H1 (cell line): ENCODE measurements around the gene PPP1R3G. TPM values are rescaled to one million over a fixed set of nuclear protein-coding genes. Genes with fewer than 3 reads are reported as not detected.
A peak's percentile ranks its signal among the peaks of the same experiment; 100 is the strongest.

Experiments
- CTCF ChIA-PET: fragments of 300-600 bp; sonication (Branson Sonifier 250); formaldehyde crosslinking; loops from one replicate; lab custom pipeline; 2021; ENCODE audit not compliant: partially characterized antibody; lab: Charles Lee
- POLR2A ChIA-PET: fragments of 300-600 bp; sonication (Branson Sonifier 250); formaldehyde crosslinking; loops from one replicate; lab custom pipeline; 2021; ENCODE audit warnings: inconsistent platforms; ENCODE audit not compliant: partially characterized antibody; lab: Charles Lee
- DNase-seq, 2 experiments: peaks; one replicate each; pipeline versions ENCODE4 v3.0.0 to v3.0.0-alpha.2; 2010 to 2022; ENCODE audit warnings: low spot score in 2 of 2, low read depth in 1 of 2, mixed read lengths in 1 of 2
- FAIRE-seq: peaks from 2 replicates; lab custom pipeline; 2011; peaks lifted over from hg19 to GRCh38; lab: Jason Lieb, UNC
- H2AFZ ChIP-seq: 2 replicates; pipeline ENCODE4 v1.8.1; 2012; ENCODE audit warnings: low read length, inconsistent platforms
- H2AK5ac ChIP-seq: 2 replicates; pipeline ENCODE4 v1.6.1; 2013; ENCODE audit warnings: low read depth, low read length
- H2BK120ac ChIP-seq: replicated peaks from 2 replicates; pipeline ENCODE3; 2013; ENCODE audit warnings: low read depth, low read length, inconsistent platforms
- H2BK12ac ChIP-seq: 2 replicates; pipeline ENCODE4 v1.6.1; 2013; ENCODE audit warnings: low read depth, low read length
- H2BK15ac ChIP-seq: 2 replicates; pipeline ENCODE4 v1.6.1; 2013; ENCODE audit warnings: low read length
- H2BK20ac ChIP-seq: 2 replicates; pipeline ENCODE4 v1.6.1; 2013; ENCODE audit warnings: low read length
- H2BK5ac ChIP-seq: 2 replicates; pipeline ENCODE4 v1.6.1; 2013; ENCODE audit warnings: low read depth, low read length
- H3K14ac ChIP-seq: 2 replicates; pipeline ENCODE4 v1.6.1; 2013; ENCODE audit warnings: inconsistent platforms; ENCODE audit not compliant: insufficient read length
- H3K18ac ChIP-seq: 2 replicates; pipeline ENCODE4 v1.6.1; 2013; ENCODE audit warnings: low read length; ENCODE audit errors: extremely low read depth
- H3K23ac ChIP-seq: 2 replicates; pipeline ENCODE4 v1.6.1; 2013; ENCODE audit warnings: inconsistent platforms; ENCODE audit not compliant: insufficient read length
- H3K23me2 ChIP-seq: 2 replicates; pipeline ENCODE4 v1.6.1; 2013; ENCODE audit warnings: low read depth, low read length
- H3K27ac ChIP-seq: 2 replicates; pipeline ENCODE4 v1.6.1; 2011; ENCODE audit warnings: low read depth, low read length, inconsistent platforms
- H3K27me3 ChIP-seq, 4 experiments: replicated peaks in 1 of 4; 1 replicate in 1 of 4; 2 replicates in 3 of 4; pipeline versions ENCODE4 v1.6.1 to v1.8.1; 2011 to 2013; ENCODE audit warnings: low read length in 3 of 4, mild to moderate bottlenecking in 3 of 4, inconsistent platforms in 2 of 4, mixed read lengths in 2 of 4, moderate library complexity in 1 of 4; ENCODE audit not compliant: control insufficient read depth in 3 of 4, insufficient read depth in 3 of 4; ENCODE audit errors: extremely low read depth in 1 of 4
- H3K36me3 ChIP-seq, 4 experiments: 2 replicates each; pipeline versions ENCODE4 v1.6.1 to v1.8.1; 2011 to 2013; ENCODE audit warnings: mild to moderate bottlenecking in 4 of 4, low read length in 3 of 4, moderate library complexity in 2 of 4, control low read depth in 1 of 4, inconsistent platforms in 1 of 4; ENCODE audit not compliant: insufficient read depth in 4 of 4, control insufficient read depth in 2 of 4
- H3K4ac ChIP-seq: replicated peaks from 2 replicates; pipeline ENCODE3; 2013; ENCODE audit warnings: low read length, low read depth, mixed read lengths, inconsistent platforms; ENCODE audit not compliant: insufficient read length
- H3K4me1 ChIP-seq, 4 experiments: replicated peaks in 1 of 4; 1 replicate in 1 of 4; 2 replicates in 3 of 4; pipeline versions ENCODE4 v1.6.1 to v1.8.1; 2011 to 2013; ENCODE audit warnings: low read length in 3 of 4, inconsistent platforms in 2 of 4, mixed read lengths in 1 of 4; ENCODE audit not compliant: insufficient read depth in 4 of 4, control insufficient read depth in 3 of 4
- H3K4me2 ChIP-seq, 2 experiments: 2 replicates each; pipeline versions ENCODE4 v1.6.1 to v1.8.1; 2011 to 2013; ENCODE audit warnings: low read depth in 2 of 2, low read length in 2 of 2, control low read depth in 1 of 2, inconsistent platforms in 1 of 2, mild to moderate bottlenecking in 1 of 2; ENCODE audit not compliant: insufficient read depth in 1 of 2
- H3K4me3 ChIP-seq, 4 experiments: fragments of 200-600, 300-600 bp in 1 of 4; sonication (generic), shearing (Covaris generic), sonication (Bioruptor Twin) in 1 of 4; 2 replicates each; pipeline versions ENCODE4 v1.5.1 to v1.8.1; 2011 to 2016; ENCODE audit warnings: low read length in 4 of 4, low read depth in 3 of 4, control low read depth in 2 of 4, inconsistent platforms in 2 of 4, mild to moderate bottlenecking in 2 of 4, mixed read lengths in 1 of 4, moderate library complexity in 1 of 4; ENCODE audit not compliant: insufficient read depth in 2 of 4; ENCODE audit errors: extremely low read depth in 1 of 4
- H3K56ac ChIP-seq: replicated peaks from 2 replicates; pipeline ENCODE3; 2013; ENCODE audit warnings: low read depth, mild to moderate bottlenecking, mixed read lengths, low read length, inconsistent platforms; ENCODE audit not compliant: insufficient read length
- H3K79me1 ChIP-seq: 2 replicates; pipeline ENCODE4 v1.6.1; 2013; ENCODE audit warnings: low read depth, low read length, control low read depth
- H3K79me2 ChIP-seq, 2 experiments: 2 replicates each; pipeline versions ENCODE4 v1.6.1 to v1.8.1; 2012 to 2013; ENCODE audit warnings: low read length in 2 of 2, mild to moderate bottlenecking in 2 of 2, inconsistent platforms in 1 of 2; ENCODE audit not compliant: insufficient read depth in 2 of 2, control insufficient read depth in 1 of 2
- H3K9ac ChIP-seq, 4 experiments: replicated peaks in 1 of 4; 1 replicate in 1 of 4; 2 replicates in 3 of 4; pipeline versions ENCODE4 v1.6.1 to v1.8.1; 2011 to 2013; ENCODE audit warnings: low read depth in 3 of 4, low read length in 3 of 4, control low read depth in 2 of 4, mild to moderate bottlenecking in 2 of 4, moderate library complexity in 2 of 4, inconsistent platforms in 1 of 4; ENCODE audit errors: extremely low read depth in 1 of 4
- H3K9me3 ChIP-seq, 2 experiments: 2 replicates each; pipeline versions ENCODE4 v1.6.1 to v1.8.1; 2012 to 2013; ENCODE audit warnings: mild to moderate bottlenecking in 2 of 2, moderate library complexity in 2 of 2, control low read depth in 1 of 2, inconsistent platforms in 1 of 2, low read depth in 1 of 2, low read length in 1 of 2, mixed read lengths in 1 of 2; ENCODE audit not compliant: insufficient read depth in 2 of 2
- H4K20me1 ChIP-seq, 2 experiments: replicated peaks in 1 of 2; 2 replicates each; pipeline versions ENCODE3 to v1.8.1; 2011 to 2013; ENCODE audit warnings: inconsistent platforms in 2 of 2, low read length in 2 of 2, mild to moderate bottlenecking in 1 of 2; ENCODE audit not compliant: insufficient read depth in 2 of 2, control insufficient read depth in 1 of 2
- H4K5ac ChIP-seq: 2 replicates; pipeline ENCODE4 v1.6.1; 2013; ENCODE audit warnings: low read length, low read depth, mixed read lengths, inconsistent platforms; ENCODE audit not compliant: insufficient read length
- H4K8ac ChIP-seq: 2 replicates; pipeline ENCODE4 v1.8.0; 2013; ENCODE audit warnings: mild to moderate bottlenecking, moderate library complexity, low read length, inconsistent platforms; ENCODE audit not compliant: insufficient read depth; ENCODE audit errors: extremely low read depth
- H4K91ac ChIP-seq: replicated peaks from 2 replicates; pipeline ENCODE3; 2013; ENCODE audit warnings: low read length, mixed read lengths, inconsistent platforms; ENCODE audit not compliant: insufficient read length
- BACH1 ChIP-seq: IDR thresholded peaks from 2 replicates; pipeline ENCODE4 v1.6.1; 2012; ENCODE audit warnings: low read length, improper control_type of control experiment
- BCL11A ChIP-seq, 2 experiments: IDR thresholded peaks; one replicate each; pipeline ENCODE4 v1.6.1; 2011; ENCODE audit warnings: low read depth in 2 of 2, low read length in 2 of 2, mild to moderate bottlenecking in 2 of 2
- CBX5 ChIP-seq: fragments of 300-800, 300-1000 bp; sonication (generic); IDR thresholded peaks from 2 replicates; pipeline ENCODE4 v1.7.1; 2016; ENCODE audit warnings: antibody characterized with exemption, low read length, low read depth
- CBX8 ChIP-seq: fragments of 300-800, 300-1000 bp; sonication (generic); IDR thresholded peaks from 2 replicates; pipeline ENCODE4 v1.7.1; 2016; ENCODE audit warnings: low read depth, low read length, borderline replicate concordance
- EZH2 ChIP-seq: fragments of 200-600 bp; sonication (generic); IDR thresholded peaks from 2 replicates; pipeline ENCODE4 v1.7.1; 2012; ENCODE audit warnings: low read depth, mild to moderate bottlenecking, moderate library complexity, low read length, inconsistent platforms; ENCODE audit not compliant: severe bottlenecking
- GTF2F1 ChIP-seq: IDR thresholded peaks from 2 replicates; pipeline ENCODE4 v1.6.1; 2012; ENCODE audit warnings: low read depth, low read length, improper control_type of control experiment, borderline replicate concordance
- MAFK ChIP-seq: IDR thresholded peaks from 2 replicates; pipeline ENCODE4 v1.6.1; 2012; ENCODE audit warnings: low read depth, mild to moderate bottlenecking, improper control_type of control experiment, low read length
- MAX ChIP-seq: IDR thresholded peaks from 2 replicates; pipeline ENCODE4 v1.6.1; 2012; ENCODE audit warnings: inconsistent platforms
- NRF1 ChIP-seq: IDR thresholded peaks from 2 replicates; pipeline ENCODE4 v1.6.1; 2011; ENCODE audit warnings: mild to moderate bottlenecking, low read depth, low read length, improper control_type of control experiment
- POLR2AphosphoS5 ChIP-seq: IDR thresholded peaks from 2 replicates; pipeline ENCODE4 v1.6.1; 2011; ENCODE audit warnings: low read depth, low read length
- RXRA ChIP-seq: IDR thresholded peaks from 2 replicates; pipeline ENCODE4 v1.6.1; 2011; ENCODE audit warnings: low read depth, mild to moderate bottlenecking, low read length, moderate library complexity; ENCODE audit not compliant: insufficient read depth
- SUZ12 ChIP-seq: fragments of 200-600 bp; sonication (generic); IDR thresholded peaks from 2 replicates; pipeline ENCODE4 v1.6.1; 2012; ENCODE audit warnings: mild to moderate bottlenecking, inconsistent platforms, low read length, moderate library complexity, mixed read lengths
- YY1 ChIP-seq: IDR thresholded peaks from 2 replicates; pipeline ENCODE4 v1.6.1; 2011; ENCODE audit warnings: low read depth, mild to moderate bottlenecking, low read length
- WGBS, 2 experiments: shearing (Covaris generic) in 1 of 2; methylation state at CpG; one replicate each; pipeline versions ENCODE4 v1.1.6 to v1.1.7; 2013 to 2015; ENCODE audit warnings: low lambda C conversion rate in 2 of 2, mixed read lengths in 2 of 2, inconsistent platforms in 1 of 2, low coverage in 1 of 2, missing lambda C conversion rate in 1 of 2; ENCODE audit not compliant: insufficient replicate concordance in 2 of 2, insufficient coverage in 1 of 2, insufficient read length in 1 of 2; ENCODE audit errors: extremely low coverage in 1 of 2, missing lambda C conversion rate in 1 of 2; 5-methylcytosine and 5-hydroxymethylcytosine counted together
- polyA plus RNA-seq, 7 experiments: library from polyadenylated mRNA; depleted of rRNA in 3 of 7; stranded (reverse) in 5 of 7; unstranded in 2 of 7; fragments of >200 nt in 5 of 7; fragments of 200-250 nt in 2 of 7; gene quantifications; 1 replicate in 5 of 7; 2 replicates in 1 of 7; 4 replicates in 1 of 7; pipeline versions ENCODE4 v1.2.1 to v1.2.3, GENCODE V29; 2011 to 2013; ENCODE audit warnings: missing spikeins in 2 of 7, mixed read lengths in 2 of 7
- total RNA-seq: library from RNA; stranded (reverse); fragmentation: NEBNext Ultra II Directional; extraction: Animal tissue kit (Norgen Biotek cat#: 25700); gene quantifications from 2 replicates; pipeline ENCODE4 v1.2.1, GENCODE V29; 2021

Gene PPP1R3G
- total and polyA plus RNA-seq, 2 of the 8 experiments (the other 6 are each of a cell fraction or from before 2014, with no cell fraction given): 0.03 to 0.09 TPM

GRCh38 chr6:5125152-5126006 is 40.2 kb downstream of the PPP1R3G start:
- Histone ChIP-seq H2AK5ac (no peak overlapping the region), H3K4me1 (no peaks in the 10 kb centered on the region; a peak in 1 of 7 replicates), H3K79me1 (no peaks in the 10 kb centered on the region; the same call in 1 of the 2 replicates), H3K23me2 (no peaks in the 10 kb centered on the region), H3K4ac (no peak overlapping the region), H3K9ac (no peak overlapping the region; a peak in 1 of 7 replicates), H3K27ac (no peak overlapping the region), H2BK12ac (peak overlapping the region; percentile 50; the same call in 1 of the 2 replicates), H2BK20ac (no peak overlapping the region), H2BK15ac (no peak overlapping the region), H3K23ac (no peak overlapping the region), H3K27me3 (no peaks in the 10 kb centered on the region), H3K56ac (no peak overlapping the region), H4K20me1 (peaks cover 2 to 10% of the 10 kb centered on the region in 2 experiments), H2BK120ac (no peak overlapping the region), H3K14ac (no peak overlapping the region), H2BK5ac (no peak overlapping the region), H3K18ac (no peak overlapping the region), H3K4me2 (no peak overlapping the region), H2AFZ (no peak overlapping the region), H3K36me3 (no peaks in the 10 kb centered on the region), H4K91ac (no peak overlapping the region), H4K8ac (no peak overlapping the region), H3K9me3 (no peaks in the 10 kb centered on the region), H4K5ac (no peak overlapping the region), H3K79me2 (no peaks in the 10 kb centered on the region), H3K4me3 (no peak overlapping the region)
- DNase-seq (no peak), FAIRE-seq (no peak)
- CTCF ChIA-PET: interaction anchor here (0.6 to 1.5 kb wide), 8 partner anchors 9 to 291 kb away, joined by 3 to 5 read pairs (median 3); no protein-coding TSS in a partner anchor
- POLR2A ChIA-PET: no interaction called here
- WGBS, 2 experiments: 93% methylated on average over 11 of the region's 11 CpGs; no CpG with 5 or more reads in 1 of the 2 experiments
- TF ChIP-seq BACH1: no peak
- no peak for TF ChIP-seq MAFK
- no peak for TF ChIP-seq RXRA
- no peak for TF ChIP-seq BCL11A (IDR thresholded peaks at IDR 0.05; ENCODE audit: low read depth in 2 of 2, low read length in 2 of 2)
- TF ChIP-seq POLR2AphosphoS5: no peak
- no peak for TF ChIP-seq CBX8
- no peak for TF ChIP-seq EZH2
- no peak for TF ChIP-seq NRF1
- TF ChIP-seq YY1: no peak
- TF ChIP-seq SUZ12: no peak
- TF ChIP-seq MAX: no peak
- TF ChIP-seq GTF2F1: no peak
- no peak for TF ChIP-seq CBX5
